HG03520 (cell line): ENCODE results near the gene RSU1.
"Not testable (repeated sequence)": the region's sequence is repeated elsewhere in the genome, so short reads cannot be mapped to it uniquely, and the experiment has no call there.

Experiments
- ATAC-seq: cut with Tn5 transposase; IDR thresholded peaks from one replicate; pipeline ENCODE4 v1.9.1; 2021; ENCODE audit warnings: mild to moderate bottlenecking, moderate library complexity; ENCODE audit not compliant: unreplicated experiment

RSU1 gene

DNA sequence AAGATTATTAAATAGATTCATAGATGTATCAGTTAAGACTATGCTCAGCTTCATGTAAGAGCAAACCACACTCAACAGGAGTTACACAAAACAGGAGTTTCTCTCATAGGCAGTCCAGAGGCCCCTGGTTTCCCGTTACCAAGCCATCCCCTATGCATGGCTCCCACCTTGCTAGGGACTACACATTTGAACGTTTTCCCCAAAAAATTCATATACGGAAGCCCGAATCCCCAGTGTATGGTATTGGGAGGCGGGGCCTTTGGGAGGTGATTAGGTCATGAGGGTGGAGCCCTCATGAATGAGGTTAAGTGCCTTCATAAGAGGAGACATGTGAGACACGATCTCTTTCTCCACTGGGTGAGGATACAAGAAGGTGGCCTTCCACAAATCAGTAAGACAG, 29.1 kb downstream of the RSU1 start:
- no peak for ATAC-seq

DNA sequence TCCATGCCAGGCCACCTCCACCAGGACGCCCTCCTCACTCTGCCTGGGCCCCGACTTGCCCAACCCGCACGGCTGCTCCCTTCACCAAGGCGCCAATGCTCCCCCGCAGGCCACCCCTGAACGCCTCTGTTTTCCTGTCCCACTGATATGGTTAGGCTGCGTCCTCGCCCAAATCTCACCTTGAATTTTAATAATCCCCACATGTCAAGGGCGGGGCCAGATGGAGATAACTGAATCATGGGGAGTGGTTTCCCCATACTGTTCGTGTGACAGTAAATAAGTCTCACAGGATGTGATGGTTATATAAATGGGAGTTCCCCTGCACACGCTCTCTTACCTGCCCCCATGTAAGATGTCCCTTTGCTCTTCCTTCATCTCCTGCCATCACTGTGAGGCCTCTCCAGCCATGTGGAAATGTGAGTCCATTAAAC, 29.8 kb downstream of the RSU1 start:
- peak; percentile 81 for ATAC-seq

DNA sequence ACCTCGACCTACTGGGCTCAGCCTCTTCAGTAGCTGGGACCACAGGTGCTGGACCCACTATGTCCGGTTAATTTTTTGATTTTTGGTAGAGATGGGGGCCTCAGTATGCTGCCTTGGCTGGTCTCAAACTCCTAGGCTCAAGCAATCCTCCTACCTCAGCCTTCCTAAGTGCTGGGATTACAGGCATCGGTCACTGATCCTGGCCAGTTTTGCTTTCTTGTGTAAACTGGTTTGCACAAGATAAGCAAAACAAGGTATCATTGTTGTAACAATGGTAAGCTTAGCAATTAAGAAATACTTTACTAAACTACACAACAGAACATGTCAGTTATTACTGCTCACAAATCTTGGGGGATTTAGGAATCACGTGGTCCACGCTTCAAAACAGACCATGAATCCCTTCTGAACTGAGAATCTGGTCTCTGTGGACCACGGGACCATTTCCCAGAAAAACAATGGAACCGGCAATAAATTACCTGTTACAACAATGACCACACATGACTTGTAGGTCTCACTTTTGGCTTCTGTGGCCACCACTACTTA, 36.8 kb downstream of the RSU1 start:
- ATAC-seq: no peak

GRCh38 chr10:16779384-16779915, 37.8 kb downstream of the RSU1 start:
- peak; percentile 66 for ATAC-seq

GRCh38 chr10:16777473-16778370, 39.5 kb downstream of the RSU1 start:
- ATAC-seq: no peak

- ATAC-seq: no peak
These were observed 40.3 kb downstream of the RSU1 start for GRCh38 chr10:16776896-16777295.

GRCh38 chr10:16773334-16773733, 43.9 kb downstream of the RSU1 start:
- no peak for ATAC-seq

GRCh38 chr10:16770670-16771069, 46.6 kb downstream of the RSU1 start:
- peak; percentile 64 for ATAC-seq

- no peak for ATAC-seq
These were observed 47.1 kb downstream of the RSU1 start for GRCh38 chr10:16770141-16770540.

DNA sequence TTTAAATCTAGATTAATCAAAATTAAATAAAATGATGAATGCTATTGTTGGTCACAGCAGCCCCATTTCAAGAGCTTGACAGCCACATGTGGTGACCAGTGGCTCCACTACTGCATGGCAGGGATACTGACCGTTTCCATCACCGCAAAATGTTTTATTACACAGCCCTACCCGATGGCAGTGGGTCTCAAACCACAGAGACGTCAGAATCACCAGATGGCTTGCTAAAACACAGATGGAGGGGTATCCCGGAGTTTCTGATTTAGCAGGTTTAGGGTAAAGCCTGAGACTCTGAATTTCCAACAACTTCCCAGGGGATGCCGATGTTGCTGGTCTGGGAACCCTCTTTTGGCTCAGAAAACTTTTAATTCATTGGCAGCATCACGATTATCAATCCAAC, 47.9 kb downstream of the RSU1 start:
- no peak for ATAC-seq

DNA sequence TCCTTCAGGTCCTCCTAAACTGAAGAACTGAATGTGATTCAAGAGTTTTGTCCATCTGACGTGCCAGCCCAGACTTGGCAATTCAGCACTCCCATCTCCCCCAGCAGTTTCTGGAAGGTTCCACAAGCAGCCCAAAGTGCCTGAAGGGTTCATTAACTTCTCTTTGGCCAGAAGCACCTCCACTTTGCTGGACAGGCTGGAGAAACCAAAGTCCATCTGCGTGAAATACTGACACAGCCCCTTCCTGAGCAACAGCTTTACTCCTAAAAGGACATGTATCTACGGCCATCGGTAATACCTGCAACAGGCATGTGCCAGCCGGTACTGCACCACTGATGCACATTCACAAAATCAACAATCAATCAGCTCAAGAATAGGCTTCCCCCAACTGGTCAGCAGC, 48.5 kb downstream of the RSU1 start:
- ATAC-seq: no peak

DNA sequence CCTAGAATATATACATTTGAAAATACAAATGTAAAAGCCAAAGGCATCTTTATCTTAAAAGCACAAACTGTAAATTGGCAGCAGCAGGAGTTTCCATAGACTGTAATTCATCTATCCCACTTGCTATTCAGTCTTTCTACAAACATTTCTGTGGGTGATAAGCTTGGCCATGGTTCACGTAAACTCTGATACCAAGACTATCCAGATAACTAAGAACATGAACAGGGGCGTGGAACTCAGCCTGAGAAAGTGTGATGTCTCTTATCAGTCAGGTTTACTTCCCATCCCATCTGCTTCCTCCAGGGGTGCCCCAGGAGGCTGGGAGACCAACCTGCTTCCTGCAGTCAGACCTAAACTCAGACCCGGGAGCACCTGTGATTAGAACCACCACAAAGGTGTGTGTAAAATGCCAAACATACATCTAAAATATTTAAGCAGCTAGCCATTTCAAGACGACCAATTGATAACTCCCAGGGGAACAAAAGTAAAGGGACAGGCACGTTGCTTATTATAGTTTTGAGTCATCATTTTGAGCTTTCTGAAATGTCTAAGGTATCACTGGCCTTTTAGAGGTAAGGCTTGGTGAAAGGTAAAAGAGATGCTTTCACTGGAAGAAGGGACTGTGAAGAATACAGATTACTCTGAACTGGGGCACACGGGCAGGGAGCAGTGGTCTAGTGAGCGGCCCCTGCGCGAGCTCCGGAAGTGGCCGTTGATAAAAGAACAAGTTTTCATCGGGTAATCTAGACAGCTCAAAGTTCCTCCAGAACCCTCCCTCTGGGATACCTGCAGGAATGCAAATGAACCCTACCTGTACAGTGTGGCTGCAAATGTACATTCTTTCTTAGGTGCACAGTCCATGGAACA, 51.5 kb downstream of the RSU1 start:
- peak; percentile 79 for ATAC-seq

- no peak for ATAC-seq
These were observed 55.9 kb downstream of the RSU1 start for GRCh38 chr10:16761300-16761699.

DNA sequence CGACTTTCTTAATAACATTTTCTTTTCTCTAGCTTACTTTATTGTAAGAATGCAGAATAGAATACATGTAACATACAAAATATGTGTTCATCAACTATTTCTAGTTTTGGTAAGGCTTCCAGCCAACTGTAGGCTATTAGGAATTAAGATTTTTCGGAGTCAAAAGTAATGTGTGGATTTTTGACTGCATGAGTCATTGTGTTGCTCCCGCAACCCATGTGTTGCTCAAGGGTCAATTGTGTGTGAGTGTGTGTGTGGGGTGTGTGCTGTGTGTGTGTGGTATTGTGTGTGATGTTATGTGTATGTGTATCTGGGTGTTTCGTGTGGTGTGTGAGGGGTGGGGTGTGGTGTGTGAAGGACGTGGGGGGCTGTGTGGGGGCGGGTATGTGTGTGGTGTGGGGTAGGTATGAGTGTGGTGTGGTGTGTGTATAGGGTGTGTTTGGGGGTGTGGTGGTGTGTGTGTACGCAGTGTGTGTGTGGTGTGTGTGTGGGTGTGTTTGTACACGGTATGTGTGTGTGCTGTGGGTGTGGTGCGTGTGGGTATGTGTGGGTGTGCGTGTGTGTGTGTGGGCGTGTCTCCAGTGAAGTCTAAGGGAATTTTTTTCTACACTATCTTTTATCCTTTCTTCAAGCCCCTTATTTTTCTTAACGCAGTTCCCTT, 60.5 kb downstream of the RSU1 start:
- ATAC-seq: no peak

DNA sequence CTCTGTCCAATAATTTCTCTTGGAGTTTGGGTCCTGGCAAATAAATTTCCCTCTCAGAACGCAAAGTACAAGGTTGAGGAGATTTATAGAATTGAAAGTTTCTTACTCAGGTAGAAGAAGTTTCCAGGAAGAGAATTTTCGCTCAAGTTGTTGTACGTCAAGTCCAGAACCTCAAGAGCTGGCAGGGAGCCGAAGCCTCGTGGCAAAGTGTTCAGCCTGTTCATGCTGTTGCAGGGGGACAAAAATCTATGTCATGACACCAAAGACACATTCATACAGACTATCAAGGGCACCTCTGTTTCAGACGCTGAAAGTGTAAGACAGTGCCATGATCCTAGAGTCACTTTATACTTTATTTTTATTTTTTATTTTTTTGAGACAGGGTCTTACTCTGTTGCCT, 62.5 kb downstream of the RSU1 start:
- ATAC-seq: no peak

- ATAC-seq: not testable (repeated sequence)
These were observed 64.4 kb downstream of the RSU1 start for GRCh38 chr10:16752849-16753248.

DNA sequence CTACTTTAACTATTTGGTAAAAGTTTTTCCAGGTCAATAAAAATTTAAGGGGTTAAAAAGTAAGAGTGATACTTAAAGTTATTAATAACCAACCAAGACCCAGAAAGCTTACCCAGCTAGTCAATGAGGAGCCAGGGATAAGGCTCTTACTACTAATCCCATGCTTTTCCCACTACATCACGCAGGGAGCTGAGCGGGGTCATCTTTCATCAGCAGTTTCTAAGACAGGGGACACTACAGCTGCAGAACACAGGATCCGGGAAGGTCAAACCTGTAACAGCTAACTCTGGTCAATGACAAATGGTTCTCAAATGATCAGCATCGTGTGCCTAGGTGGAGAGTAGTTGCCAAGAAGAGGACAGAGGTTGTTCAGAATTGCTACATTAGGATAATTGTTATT, 65.1 kb downstream of the RSU1 start:
- no peak for ATAC-seq

- ATAC-seq: no peak
These were observed 66.0 kb downstream of the RSU1 start for GRCh38 chr10:16751244-16751643.

- no peak for ATAC-seq
These were observed 66.8 kb downstream of the RSU1 start for GRCh38 chr10:16750461-16750860.

DNA sequence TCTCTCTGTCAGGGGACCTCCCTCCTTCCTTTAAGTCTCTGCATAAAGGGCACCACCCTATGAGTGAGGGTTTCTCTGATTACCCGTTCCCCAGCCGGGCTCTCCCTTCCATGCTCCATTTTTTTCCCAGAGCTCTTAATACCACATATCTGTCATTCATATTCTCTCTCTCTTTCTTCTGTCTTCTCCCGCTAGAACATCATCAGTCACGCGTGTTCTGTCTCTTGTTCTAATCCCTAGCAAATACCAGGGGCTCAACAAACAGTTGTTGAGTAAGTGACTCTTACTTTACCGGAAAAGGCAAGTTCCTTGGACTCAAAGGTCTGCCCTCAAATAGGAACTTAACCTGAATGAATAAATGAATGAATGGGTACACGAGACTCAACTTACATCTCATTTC, 68.5 kb downstream of the RSU1 start:
- ATAC-seq: no peak

DNA sequence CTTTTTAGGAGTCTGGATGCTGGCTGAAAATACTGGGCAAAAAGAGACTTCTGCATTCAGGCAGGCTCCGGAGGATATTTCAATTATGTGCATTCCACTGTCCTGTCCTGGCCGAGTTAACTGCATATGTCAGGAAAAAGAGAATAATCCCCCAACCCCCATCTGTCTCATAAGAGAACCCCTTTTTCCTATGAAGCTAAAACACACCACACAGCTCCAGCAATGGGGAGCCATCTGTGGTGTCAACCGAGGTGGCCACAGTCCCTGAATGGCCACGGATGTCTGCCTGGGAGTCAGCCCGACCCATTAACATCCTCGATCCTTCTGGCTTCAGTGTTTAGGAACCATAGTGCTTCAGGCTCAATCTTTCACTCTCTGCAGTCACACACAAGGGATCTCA, 70.4 kb downstream of the RSU1 start:
- ATAC-seq: no peak
